Activated CD4-positive, alpha-beta memory T cell treated with anti-CD3 and anti-CD28 coated beads for 36 hours (primary cell): ENCODE data around the gene NBAS. TPM values are rescaled to one million over a fixed set of nuclear protein-coding genes. Genes with fewer than 3 reads are reported as not detected.

Experiments used
- CTCF ChIA-PET: fragments of 350-600 bp; sonication (Branson Sonifier 250); formaldehyde crosslinking; loops from one replicate; lab custom pipeline; 2021; ENCODE audit warnings: antibody characterized with exemption, inconsistent platforms; lab: Charles Lee
- POLR2A ChIA-PET: fragments of 350-600 bp; sonication (Branson Sonifier 250); formaldehyde crosslinking; loops from one replicate; lab custom pipeline; 2021; ENCODE audit warnings: antibody characterized with exemption; lab: Charles Lee
- DNase-seq: peaks from one replicate; pipeline ENCODE4 v3.0.0-alpha.2; 2020
- H3K27ac Mint-ChIP-seq: one replicate; pipeline ENCODE4 v1.8.0; 2021; ENCODE audit warnings: mixed read lengths
- H3K27me3 Mint-ChIP-seq: one replicate; pipeline ENCODE4 v1.8.0; 2021; ENCODE audit warnings: mixed read lengths
- H3K36me3 Mint-ChIP-seq: one replicate; pipeline ENCODE4 v1.8.0; 2021; ENCODE audit warnings: mixed read lengths
- H3K4me1 Mint-ChIP-seq: one replicate; pipeline ENCODE4 v1.8.0; 2021; ENCODE audit warnings: low read depth, mixed read lengths
- H3K4me3 Mint-ChIP-seq: one replicate; pipeline ENCODE4 v1.8.0; 2021; ENCODE audit warnings: mild to moderate bottlenecking, mixed read lengths
- H3K9me3 Mint-ChIP-seq: one replicate; pipeline ENCODE4 v1.8.0; 2021; ENCODE audit warnings: mixed read lengths
- intact Hi-C: fragments of 100-400 bp; cut with micrococcal nuclease; formaldehyde crosslinking; loops from one replicate; pipeline ENCODE4 v1.15.1; 2023
- total RNA-seq, 2 experiments: library from RNA; stranded (reverse); gene quantifications; one replicate each; pipeline ENCODE4 v1.2.3, GENCODE V29; 2021

Gene NBAS
- total RNA-seq, 2 experiments from 2014 or later, result 40.1 to 44.0 TPM

DNA sequence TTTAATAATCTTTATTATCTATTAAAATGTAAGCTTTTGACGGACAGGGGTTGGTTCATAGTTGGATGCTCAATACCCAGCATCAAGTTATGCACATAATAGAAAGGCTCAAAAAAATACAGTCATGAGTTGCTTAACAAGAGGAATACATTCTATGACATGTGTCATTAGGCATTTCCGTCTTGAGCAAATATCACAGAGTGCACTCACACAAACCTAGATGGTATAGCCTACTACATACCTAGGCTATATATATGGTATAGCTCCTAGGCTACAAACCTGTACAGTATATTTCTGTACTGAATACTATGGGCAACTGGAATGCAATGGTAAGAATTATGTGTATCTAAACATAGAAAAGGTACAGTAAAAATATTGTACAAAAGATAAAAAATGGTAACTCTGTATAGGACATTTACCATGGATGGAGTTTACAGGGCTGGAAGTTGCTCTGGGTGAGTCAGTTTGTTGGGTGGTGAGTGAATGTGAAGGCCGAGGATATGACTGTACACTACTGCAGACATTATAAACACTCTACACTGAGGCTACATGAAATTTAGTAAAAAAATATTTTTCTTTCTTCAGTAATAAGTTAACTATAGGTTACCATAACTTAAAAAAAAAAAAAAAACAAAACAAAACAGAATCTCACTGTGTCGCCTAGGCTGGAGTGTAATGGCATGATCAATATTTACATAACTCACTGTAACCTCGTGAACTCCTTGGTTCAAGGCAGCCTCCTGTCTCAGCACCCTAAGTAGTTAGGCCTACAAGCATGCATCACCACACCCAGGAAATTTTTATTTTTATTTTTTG lies 201.2 kb downstream of the NBAS start:
- Mint-ChIP-seq H3K27me3 (no peaks in the 10 kb centered on the region), H3K36me3 (peaks cover 39% of the 10 kb centered on the region), H3K9me3 (no peaks in the 10 kb centered on the region), H3K27ac (no peak overlapping the region), H3K4me3 (no peak overlapping the region), H3K4me1 (peaks cover 4% of the 10 kb centered on the region)
- ChIA-PET CTCF (no interaction called here), POLR2A (no interaction called here)
- no peak for DNase-seq
- intact Hi-C loops, result no loop called here

GRCh38 chr2:15357922-15358321 lies 203.2 kb downstream of the NBAS start:
- Mint-ChIP-seq H3K9me3 (no peaks in the 10 kb centered on the region), H3K27me3 (no peaks in the 10 kb centered on the region), H3K4me1 (no peaks in the 10 kb centered on the region), H3K4me3 (no peak overlapping the region), H3K36me3 (peaks cover 45% of the 10 kb centered on the region), H3K27ac (no peak overlapping the region)
- no peak for DNase-seq
- ChIA-PET POLR2A (no interaction called here), CTCF (no interaction called here)
- intact Hi-C loops, result no loop called here

DNA sequence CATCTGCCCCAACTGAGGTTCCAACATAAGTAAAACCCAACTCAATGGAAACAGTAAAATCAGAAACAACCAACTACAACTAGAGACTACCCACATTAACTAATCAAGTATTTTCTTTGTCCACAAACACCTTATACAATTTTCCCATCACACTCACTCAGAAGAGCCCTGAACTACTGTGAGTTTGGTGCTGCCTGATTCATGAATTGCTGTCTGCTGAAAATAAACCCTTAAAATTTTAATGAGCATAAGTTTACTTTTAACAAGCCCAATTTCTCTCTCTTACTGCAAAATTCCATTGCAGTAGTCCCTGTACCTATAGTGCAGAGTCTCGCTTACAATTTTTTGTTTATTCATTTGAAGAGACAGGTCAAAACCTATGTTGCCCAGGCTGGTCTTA lies 203.9 kb downstream of the NBAS start:
- Mint-ChIP-seq H3K27ac (no peak overlapping the region), H3K9me3 (no peaks in the 10 kb centered on the region), H3K4me1 (no peaks in the 10 kb centered on the region), H3K4me3 (no peak overlapping the region), H3K36me3 (peaks cover 51% of the 10 kb centered on the region), H3K27me3 (no peaks in the 10 kb centered on the region)
- CTCF ChIA-PET, result no interaction called here
- POLR2A ChIA-PET, result no interaction called here
- DNase-seq, result no peak
- intact Hi-C loops, result no loop called here

DNA sequence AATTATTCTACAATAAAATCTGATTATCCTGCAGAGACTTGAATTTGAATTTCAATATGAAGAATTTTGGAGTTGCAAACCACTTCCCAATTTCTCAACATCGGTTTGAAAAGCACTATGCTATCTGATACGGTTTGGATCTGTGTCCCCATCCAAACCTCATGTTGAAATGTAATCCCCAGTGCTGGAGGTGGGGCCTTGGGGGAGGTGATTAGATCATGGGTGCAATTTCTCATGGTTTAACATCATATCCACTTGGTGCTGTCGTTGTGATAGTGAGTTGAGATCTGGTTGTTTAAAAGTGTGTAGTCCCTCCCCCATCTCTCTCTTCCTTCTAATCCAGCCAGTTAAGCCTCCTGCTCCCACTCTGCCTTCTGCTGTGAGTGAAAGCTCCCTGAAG lies 205.7 kb downstream of the NBAS start:
- peaks cover 59% of the 10 kb centered on the region for H3K36me3 Mint-ChIP-seq
- H3K27me3 Mint-ChIP-seq, result no peaks in the 10 kb centered on the region
- DNase-seq, result no peak
- no peaks in the 10 kb centered on the region for H3K4me1 Mint-ChIP-seq
- CTCF ChIA-PET, result no interaction called here
- POLR2A ChIA-PET, result no interaction called here
- no peaks in the 10 kb centered on the region for H3K9me3 Mint-ChIP-seq
- no peak overlapping the region for H3K27ac Mint-ChIP-seq
- H3K4me3 Mint-ChIP-seq, result no peak overlapping the region
- intact Hi-C loops, result no loop called here

- ChIA-PET CTCF (interaction anchor here (0.6 to 1.1 kb wide), 2 partner anchors 11 to 42 kb away, joined by 3 read pairs; no protein-coding TSS in a partner anchor), POLR2A (no interaction called here)
- Mint-ChIP-seq H3K9me3 (no peaks in the 10 kb centered on the region), H3K36me3 (peaks cover 64% of the 10 kb centered on the region), H3K27ac (no peak overlapping the region), H3K4me1 (no peaks in the 10 kb centered on the region), H3K27me3 (no peaks in the 10 kb centered on the region), H3K4me3 (no peak overlapping the region)
- intact Hi-C loops, result no loop called here
- no peak for DNase-seq
Observed at GRCh38 chr2:15354596-15355366, 206.4 kb downstream of the NBAS start.

DNA sequence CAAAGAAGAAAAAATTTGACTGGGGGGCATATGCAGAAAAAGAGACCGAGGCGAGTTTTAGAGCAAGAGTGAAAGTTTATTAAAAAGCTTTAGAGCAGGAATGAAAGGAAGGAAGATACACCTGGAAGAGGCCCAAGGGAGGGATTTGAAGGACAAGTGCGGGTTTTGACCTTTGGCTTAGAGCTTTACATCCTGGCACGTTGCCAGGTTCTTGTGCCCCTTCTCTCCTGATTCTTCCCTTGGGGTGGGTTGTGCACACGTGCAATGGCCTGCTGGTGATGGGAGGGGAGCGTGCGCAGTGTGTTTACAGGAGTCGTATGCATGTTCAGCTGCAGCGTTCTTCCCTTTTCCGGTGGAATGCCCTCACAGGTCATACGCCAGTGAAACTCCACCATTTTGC lies 208.8 kb downstream of the NBAS start:
- no peaks in the 10 kb centered on the region for H3K4me1 Mint-ChIP-seq
- intact Hi-C loops, result no loop called here
- H3K27ac Mint-ChIP-seq, result no peak overlapping the region
- ChIA-PET CTCF (no interaction called here), POLR2A (no interaction called here)
- no peak overlapping the region for H3K4me3 Mint-ChIP-seq
- H3K27me3 Mint-ChIP-seq, result no peaks in the 10 kb centered on the region
- H3K36me3 Mint-ChIP-seq, result peaks cover 71% of the 10 kb centered on the region
- no peak for DNase-seq
- H3K9me3 Mint-ChIP-seq, result no peaks in the 10 kb centered on the region

DNA sequence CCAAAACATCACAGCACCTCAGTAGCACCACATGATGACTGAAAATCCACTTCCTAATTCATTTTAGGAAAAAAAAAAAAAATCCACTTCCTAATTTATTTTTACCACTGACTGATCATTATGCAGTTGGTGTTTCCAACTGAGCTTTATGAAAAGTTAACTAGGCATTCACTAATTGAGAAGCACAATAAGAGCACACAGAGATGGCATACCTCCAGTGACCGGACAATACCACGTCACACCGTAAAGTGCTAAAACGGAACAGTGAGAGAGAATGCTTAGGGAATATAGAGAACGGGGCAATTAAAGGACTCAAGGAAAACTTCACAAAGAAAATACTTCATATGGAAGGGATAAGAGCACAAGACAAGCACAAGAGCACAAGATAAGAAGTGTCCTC lies 212.5 kb downstream of the NBAS start:
- CTCF ChIA-PET, result no interaction called here
- Mint-ChIP-seq H3K27ac (no peak overlapping the region), H3K4me1 (no peaks in the 10 kb centered on the region), H3K4me3 (no peak overlapping the region), H3K27me3 (no peaks in the 10 kb centered on the region), H3K9me3 (peaks cover 3% of the 10 kb centered on the region), H3K36me3 (peaks cover 72% of the 10 kb centered on the region)
- POLR2A ChIA-PET, result no interaction called here
- intact Hi-C loops, result no loop called here
- DNase-seq, result no peak

- DNase-seq, result no peak
- H3K36me3 Mint-ChIP-seq, result peaks cover 69% of the 10 kb centered on the region
- no peak overlapping the region for H3K27ac Mint-ChIP-seq
- peaks cover 3% of the 10 kb centered on the region for H3K9me3 Mint-ChIP-seq
- no peaks in the 10 kb centered on the region for H3K27me3 Mint-ChIP-seq
- H3K4me1 Mint-ChIP-seq, result no peaks in the 10 kb centered on the region
- H3K4me3 Mint-ChIP-seq, result no peak overlapping the region
- ChIA-PET POLR2A (no interaction called here), CTCF (interaction anchor here (0.5 kb wide), 1 partner anchor 1574 kb away, joined by 3 read pairs; no protein-coding TSS in a partner anchor)
- intact Hi-C loops, result no loop called here
Observed at GRCh38 chr2:15348045-15348444, 213.1 kb downstream of the NBAS start.

DNA sequence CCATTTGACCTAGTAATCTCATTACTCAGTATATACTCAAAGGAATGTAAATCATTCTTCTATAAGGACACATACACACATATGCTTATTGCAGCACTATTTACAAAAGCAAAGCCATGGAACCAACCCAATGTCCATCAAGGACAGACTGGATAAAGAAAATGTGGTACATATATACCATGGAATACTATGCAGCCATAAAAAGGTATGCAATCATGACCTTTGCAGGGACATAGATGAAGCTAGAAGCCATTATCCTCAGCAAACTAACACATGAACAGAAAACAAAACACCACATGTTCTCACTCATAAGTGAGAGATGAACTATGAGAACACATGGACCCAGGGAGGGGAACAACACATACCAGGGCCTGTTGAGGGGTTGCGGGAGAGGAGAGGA lies 214.5 kb downstream of the NBAS start:
- CTCF ChIA-PET, result no interaction called here
- intact Hi-C loops, result no loop called here

GRCh38 chr2:15337996-15338666 lies 223.0 kb downstream of the NBAS start:
- POLR2A ChIA-PET, result no interaction called here
- peaks cover 35% of the 10 kb centered on the region for H3K36me3 Mint-ChIP-seq
- peaks cover 7% of the 10 kb centered on the region for H3K4me1 Mint-ChIP-seq
- no peak for DNase-seq
- H3K4me3 Mint-ChIP-seq, result no peak overlapping the region
- no peaks in the 10 kb centered on the region for H3K9me3 Mint-ChIP-seq
- intact Hi-C loops, result no loop called here
- no peak overlapping the region for H3K27ac Mint-ChIP-seq
- CTCF ChIA-PET, result interaction anchor here (0.9 kb wide), 1 partner anchor 178 kb away, joined by 3 read pairs; no protein-coding TSS in a partner anchor
- H3K27me3 Mint-ChIP-seq, result no peaks in the 10 kb centered on the region

More for the DNA sequence above, 214.5 kb downstream of the NBAS start:
- H3K27me3 Mint-ChIP-seq, result no peaks in the 10 kb centered on the region
- no peak for DNase-seq
- H3K36me3 Mint-ChIP-seq, result peaks cover 63% of the 10 kb centered on the region
- H3K4me3 Mint-ChIP-seq, result no peak overlapping the region
- no peaks in the 10 kb centered on the region for H3K4me1 Mint-ChIP-seq
- peaks cover 3% of the 10 kb centered on the region for H3K9me3 Mint-ChIP-seq
- POLR2A ChIA-PET, result no interaction called here
- no peak overlapping the region for H3K27ac Mint-ChIP-seq

- Mint-ChIP-seq H3K27me3 (no peaks in the 10 kb centered on the region), H3K27ac (no peak overlapping the region), H3K4me1 (peaks cover 7% of the 10 kb centered on the region), H3K9me3 (no peaks in the 10 kb centered on the region), H3K4me3 (no peak overlapping the region), H3K36me3 (peaks cover 19% of the 10 kb centered on the region)
- POLR2A ChIA-PET, result no interaction called here
- no peak for DNase-seq
- intact Hi-C loops, result no loop called here
- CTCF ChIA-PET, result no interaction called here
Observed at GRCh38 chr2:15334644-15335326, 226.3 kb downstream of the NBAS start.

DNA sequence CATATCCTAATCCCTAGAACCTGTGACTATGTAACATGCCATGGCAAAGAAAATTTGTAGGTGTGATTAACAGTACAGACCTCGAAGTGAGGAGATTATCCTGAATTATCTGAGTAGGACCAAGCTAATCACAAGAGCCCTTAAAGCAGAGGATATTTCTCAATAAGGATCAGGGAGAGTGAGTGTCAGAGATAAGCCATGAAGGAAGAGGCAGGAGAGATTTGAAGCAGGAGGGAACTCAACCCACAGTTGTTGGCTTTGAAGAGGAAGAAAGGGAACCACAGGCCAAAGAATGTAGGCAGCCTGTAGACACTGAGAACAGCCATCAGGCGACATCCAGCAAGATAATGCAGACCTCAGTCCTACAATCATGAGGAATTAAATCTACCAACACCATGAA lies 229.3 kb downstream of the NBAS start:
- intact Hi-C loops, result no loop called here
- Mint-ChIP-seq H3K27me3 (no peaks in the 10 kb centered on the region), H3K36me3 (peaks cover 20% of the 10 kb centered on the region), H3K9me3 (no peaks in the 10 kb centered on the region), H3K4me3 (no peak overlapping the region), H3K4me1 (peaks cover 2% of the 10 kb centered on the region), H3K27ac (no peak overlapping the region)
- no peak for DNase-seq
- ChIA-PET POLR2A (no interaction called here), CTCF (no interaction called here)
